KMS-11 (cell line): ENCODE measurements around the gene TMEM107.

Source experiments
- H2AFZ ChIP-seq: fragments of 200-600 bp; sonication (generic); 2 replicates; pipeline ENCODE4 v1.6.1; 2016; ENCODE audit warnings: antibody characterized with exemption, mixed run types, low read depth
- H3K27ac ChIP-seq: fragments of 200-600 bp; sonication (generic); 2 replicates; pipeline ENCODE4 v1.6.1; 2016; ENCODE audit warnings: mild to moderate bottlenecking, mixed run types
- H3K27me3 ChIP-seq: fragments of 200-600 bp; sonication (generic); 2 replicates; pipeline ENCODE4 v1.6.1; 2017; ENCODE audit warnings: mild to moderate bottlenecking, low read depth, mixed run types, moderate library complexity; ENCODE audit not compliant: insufficient read depth
- H3K36me3 ChIP-seq: fragments of 200-600 bp; sonication (generic); 2 replicates; pipeline ENCODE4 v1.6.1; 2017; ENCODE audit warnings: mild to moderate bottlenecking, mixed run types; ENCODE audit not compliant: insufficient read depth
- H3K4me1 ChIP-seq: fragments of 200-600 bp; sonication (generic); 2 replicates; pipeline ENCODE4 v1.6.1; 2016; ENCODE audit warnings: mild to moderate bottlenecking, low read depth, mixed run types; ENCODE audit not compliant: poor library complexity, severe bottlenecking
- H3K4me2 ChIP-seq: fragments of 200-600 bp; sonication (generic); 2 replicates; pipeline ENCODE4 v1.7.0; 2016; ENCODE audit warnings: mild to moderate bottlenecking, mixed run types
- H3K4me3 ChIP-seq: fragments of 200-600 bp; sonication (generic); IDR thresholded peaks from 2 replicates; pipeline ENCODE4 v1.6.1; 2017; ENCODE audit warnings: low read depth, low read length, mixed read lengths; ENCODE audit not compliant: insufficient read depth
- H3K79me2 ChIP-seq: fragments of 200-600 bp; sonication (generic); 2 replicates; pipeline ENCODE4 v1.6.1; 2016; ENCODE audit warnings: low read depth, mixed run types; ENCODE audit not compliant: insufficient read depth
- H3K9ac ChIP-seq: fragments of 200-600 bp; sonication (generic); 2 replicates; pipeline ENCODE4 v1.6.1; 2016; ENCODE audit warnings: mild to moderate bottlenecking, mixed run types
- H4K20me1 ChIP-seq: fragments of 200-600 bp; sonication (generic); 2 replicates; pipeline ENCODE4 v1.6.1; 2016; ENCODE audit warnings: mild to moderate bottlenecking, mixed run types; ENCODE audit not compliant: insufficient read depth
- CTCF ChIP-seq: fragments of 200-600 bp; sonication (generic); conservative IDR thresholded peaks from 2 replicates; pipeline ENCODE4 v1.6.1; 2017; ENCODE audit warnings: low read depth, mild to moderate bottlenecking, antibody characterized with exemption, low read length, moderate library complexity, mixed read lengths

Gene TMEM107

GRCh38 chr17:8150194-8151119 is 25.7 kb downstream of the TMEM107 start:
- Histone ChIP-seq H3K79me2 (no peaks in the 10 kb centered on the region), H3K4me1 (no peaks in the 10 kb centered on the region), H2AFZ (no peak overlapping the region), H3K4me3 (no peak overlapping the region), H3K9ac (no peak overlapping the region), H3K27me3 (no peaks in the 10 kb centered on the region), H3K36me3 (no peaks in the 10 kb centered on the region), H3K27ac (no peak overlapping the region), H3K4me2 (peak overlapping the region; percentile 21; the same call in 1 of the 2 replicates), H4K20me1 (no peaks in the 10 kb centered on the region)
- TF ChIP-seq CTCF, result no peak

DNA sequence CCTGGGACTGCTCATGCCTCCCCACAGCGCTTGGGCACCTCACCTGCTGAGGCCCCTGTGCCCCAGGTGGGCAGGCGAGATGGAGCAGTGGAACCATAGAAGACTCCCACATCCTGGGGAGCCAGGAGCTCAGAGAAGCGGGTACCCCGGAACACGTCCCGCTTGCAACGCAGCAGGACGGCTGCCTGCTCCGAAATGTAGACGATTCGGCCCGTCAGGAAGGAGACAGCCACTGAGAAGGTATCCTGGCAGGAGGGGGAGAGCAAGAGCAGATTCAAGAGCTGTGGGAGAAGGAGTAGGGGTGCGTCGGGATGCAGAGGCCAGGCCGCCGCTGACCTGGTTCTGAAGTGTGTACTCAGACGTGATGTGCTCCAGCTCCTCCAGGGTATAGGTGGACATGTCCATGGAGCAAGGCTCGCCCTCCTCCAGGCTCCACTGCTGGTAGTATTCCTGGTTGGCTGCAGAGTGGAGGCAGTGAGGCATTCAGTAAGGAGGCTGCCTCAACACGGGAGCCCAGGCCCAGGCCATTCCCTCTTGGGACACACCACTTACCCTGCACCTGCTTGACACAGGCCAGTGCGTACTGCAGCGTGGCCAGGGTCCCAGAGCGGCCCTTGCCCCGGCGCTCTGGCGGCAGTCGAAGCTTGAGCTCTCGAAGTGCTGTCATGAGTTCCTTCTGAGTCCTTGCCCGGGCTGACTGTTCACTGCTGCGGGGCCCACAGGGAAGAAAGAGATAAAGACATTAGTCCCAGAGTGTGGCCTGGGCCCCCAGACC is 26.6 kb downstream of the TMEM107 start:
- Histone ChIP-seq H3K27ac (no peak overlapping the region), H3K9ac (no peak overlapping the region), H3K27me3 (no peaks in the 10 kb centered on the region), H2AFZ (no peak overlapping the region), H3K79me2 (no peaks in the 10 kb centered on the region), H3K4me1 (no peaks in the 10 kb centered on the region), H3K36me3 (no peaks in the 10 kb centered on the region), H4K20me1 (no peaks in the 10 kb centered on the region), H3K4me2 (no peak overlapping the region), H3K4me3 (no peak overlapping the region)
- TF ChIP-seq CTCF, result no peak

DNA sequence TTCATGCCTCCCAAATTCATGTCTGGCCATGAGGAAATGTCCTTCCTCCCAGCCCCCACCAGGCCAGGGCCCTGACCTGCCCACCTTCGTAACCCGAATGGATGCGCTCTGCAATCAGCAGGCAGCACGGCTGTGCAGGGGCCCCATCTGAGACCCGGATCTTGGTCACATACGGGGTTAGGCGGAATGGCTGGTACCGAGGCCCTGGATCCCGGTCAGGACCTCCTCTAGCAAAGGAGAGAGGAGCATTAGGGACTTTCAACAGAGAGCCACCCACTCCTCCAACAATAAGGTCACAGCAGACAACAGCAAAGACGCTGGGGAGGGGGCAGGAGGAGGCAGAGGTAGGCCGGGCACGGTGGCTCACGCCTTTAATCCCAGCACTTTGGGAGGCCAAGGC is 27.6 kb downstream of the TMEM107 start:
- Histone ChIP-seq H3K9ac (no peak overlapping the region), H3K27ac (no peak overlapping the region), H3K4me1 (no peaks in the 10 kb centered on the region), H3K27me3 (no peaks in the 10 kb centered on the region), H3K79me2 (no peaks in the 10 kb centered on the region), H2AFZ (no peak overlapping the region), H3K4me3 (no peak overlapping the region), H4K20me1 (no peaks in the 10 kb centered on the region), H3K36me3 (no peaks in the 10 kb centered on the region), H3K4me2 (no peak overlapping the region)
- TF ChIP-seq CTCF, result no peak

- no peak overlapping the region for H3K4me2 ChIP-seq
- no peak overlapping the region for H3K27ac ChIP-seq
- H3K9ac ChIP-seq, result no peak overlapping the region
- no peaks in the 10 kb centered on the region for H4K20me1 ChIP-seq
- H3K27me3 ChIP-seq, result no peaks in the 10 kb centered on the region
- no peak overlapping the region for H3K4me3 ChIP-seq
- no peaks in the 10 kb centered on the region for H3K4me1 ChIP-seq
- H2AFZ ChIP-seq, result no peak overlapping the region
- TF ChIP-seq CTCF, result no peak
- no peaks in the 10 kb centered on the region for H3K79me2 ChIP-seq
- no peaks in the 10 kb centered on the region for H3K36me3 ChIP-seq
These were observed 28.3 kb downstream of the TMEM107 start for GRCh38 chr17:8147805-8148404.
